ENCODE measurements around the gene STARD13. TPM values are rescaled to one million over a fixed set of nuclear protein-coding genes. Genes with fewer than 3 reads are reported as not detected.
A peak's percentile ranks its signal among the peaks of the same experiment; 100 is the strongest.

STARD13 gene
- total and polyA plus RNA-seq, 8 donors, result 21.9 to 43.6 (median 24.6) TPM

DNA sequence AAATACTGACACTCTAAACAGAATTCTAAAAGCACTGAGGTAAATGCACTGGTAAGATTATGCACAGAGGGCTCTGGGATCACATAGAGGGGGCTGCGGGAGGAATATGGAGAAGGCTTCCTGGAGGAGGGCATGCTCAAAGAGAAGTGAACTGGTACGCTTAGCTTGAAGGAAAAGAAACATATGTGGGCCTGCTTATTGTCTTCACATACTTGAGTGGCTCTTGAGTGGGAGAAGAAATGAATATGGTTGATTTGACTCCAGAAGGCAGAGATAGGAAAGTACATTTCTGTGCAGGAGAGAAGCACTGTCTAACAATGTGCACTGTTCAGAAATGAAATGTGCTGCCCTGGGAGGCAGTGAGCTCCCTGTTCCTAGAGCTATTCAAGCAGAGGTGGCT lies 178.2 kb downstream of the STARD13 start:
- Histone ChIP-seq H3K36me3 (peaks cover 0 to 78% of the 10 kb centered on the region in 2 donors), H3K27me3 (no peaks in the 10 kb centered on the region), H3K9me3 (no peaks in the 10 kb centered on the region), H3K4me1 (peaks cover 13 to 27% of the 10 kb centered on the region in 2 donors), H3K4me3 (no peak overlapping the region), H3K27ac (no peak overlapping the region)
- intact Hi-C loops (cut with DNase I), result no loop called here
- DNase-seq (no peak), ATAC-seq (no peak)
- no peak for TF ChIP-seq CTCF (IDR thresholded peaks at IDR 0.05)

GRCh38 chr13:33106656-33107360 lies 178.7 kb downstream of the STARD13 start:
- H3K4me1 ChIP-seq, result peaks cover 13 to 25% of the 10 kb centered on the region in 2 donors
- H3K36me3 ChIP-seq, result peaks cover 0 to 77% of the 10 kb centered on the region in 2 donors
- DNase-seq, result no peak
- TF ChIP-seq CTCF (IDR thresholded peaks at IDR 0.05), result no peak
- no peak overlapping the region for H3K4me3 ChIP-seq
- intact Hi-C loops (cut with DNase I), result no loop called here
- H3K27me3 ChIP-seq, result no peaks in the 10 kb centered on the region
- H3K9me3 ChIP-seq, result no peaks in the 10 kb centered on the region
- no peak overlapping the region for H3K27ac ChIP-seq
- no peak for ATAC-seq

DNA sequence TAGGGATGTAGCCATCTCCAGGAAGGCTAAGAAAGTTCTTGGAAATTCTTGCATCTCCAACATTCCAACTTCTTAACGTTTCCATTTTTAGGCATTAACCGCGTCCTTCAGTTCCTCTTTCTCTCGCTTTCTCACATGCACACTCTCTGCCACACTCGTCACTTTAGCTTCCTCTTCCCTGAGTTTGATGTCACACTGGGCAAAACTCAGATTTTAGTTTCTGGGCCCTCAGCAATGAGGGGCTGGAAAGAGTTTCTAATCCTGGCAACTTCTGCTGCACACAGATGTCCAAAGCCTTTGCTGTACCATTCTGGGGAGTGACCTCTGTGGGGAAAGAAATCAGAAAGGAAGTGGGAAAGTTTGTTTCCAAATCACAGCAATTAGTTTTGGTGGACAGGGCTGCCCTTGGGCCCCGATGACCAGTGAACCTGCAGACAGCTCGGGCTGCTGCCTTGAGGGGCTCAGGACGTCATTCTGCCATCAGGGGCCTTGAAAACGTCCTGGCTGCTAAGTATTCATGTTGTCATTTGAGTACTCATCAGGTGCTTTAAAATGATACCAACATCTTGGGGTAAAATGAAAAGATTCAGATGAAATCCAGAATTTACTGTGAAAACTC lies 180.1 kb downstream of the STARD13 start:
- peak; percentile 67 for ATAC-seq
- Histone ChIP-seq H3K4me3 (no peak overlapping the region), H3K27ac (peak overlapping the region in 1 of 2 donors; percentile 34), H3K9me3 (no peaks in the 10 kb centered on the region), H3K36me3 (peaks cover 0 to 66% of the 10 kb centered on the region in 2 donors), H3K27me3 (no peaks in the 10 kb centered on the region), H3K4me1 (peaks cover 8 to 13% of the 10 kb centered on the region in 2 donors)
- DNase-seq, result no peak
- no peak for TF ChIP-seq CTCF (IDR thresholded peaks at IDR 0.05)
- intact Hi-C loops (cut with DNase I), result no loop called here

DNA sequence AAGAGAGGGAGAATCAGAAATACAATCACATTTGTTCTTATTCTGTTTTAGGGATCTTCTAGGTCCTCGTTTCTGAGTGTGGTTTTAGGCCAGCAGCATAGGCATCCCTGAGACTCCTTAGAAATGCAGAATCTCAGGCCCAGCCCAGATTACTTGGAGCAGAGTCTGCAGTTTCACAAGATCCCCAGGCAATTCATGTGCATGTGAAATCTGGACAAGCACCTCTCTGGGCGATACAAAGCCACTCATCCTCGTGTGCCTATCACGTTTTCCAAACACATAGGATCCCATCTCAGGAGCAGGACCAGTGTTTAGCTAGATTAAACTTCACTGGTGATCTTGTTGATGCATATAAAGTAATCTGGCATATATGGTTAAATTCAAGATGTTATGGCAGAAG lies 182.1 kb downstream of the STARD13 start:
- Histone ChIP-seq H3K27ac (no peak overlapping the region), H3K4me3 (no peak overlapping the region), H3K27me3 (no peaks in the 10 kb centered on the region), H3K4me1 (no peaks in the 10 kb centered on the region), H3K9me3 (peaks cover 0 to 2% of the 10 kb centered on the region in 2 donors), H3K36me3 (peaks cover 0 to 45% of the 10 kb centered on the region in 2 donors)
- intact Hi-C loops (cut with DNase I), result no loop called here
- no peak for TF ChIP-seq CTCF (IDR thresholded peaks at IDR 0.05)
- ATAC-seq (no peak), DNase-seq (no peak)

- ATAC-seq (no peak), DNase-seq (no peak)
- H3K27ac ChIP-seq, result no peak overlapping the region
- no peaks in the 10 kb centered on the region for H3K4me1 ChIP-seq
- H3K36me3 ChIP-seq, result peaks cover 0 to 36% of the 10 kb centered on the region in 2 donors
- no peak overlapping the region for H3K4me3 ChIP-seq
- no peaks in the 10 kb centered on the region for H3K27me3 ChIP-seq
- peaks cover 0 to 13% of the 10 kb centered on the region in 2 donors for H3K9me3 ChIP-seq
- no peak for TF ChIP-seq CTCF (IDR thresholded peaks at IDR 0.05)
- intact Hi-C loops (cut with DNase I), result no loop called here
These were observed 183.7 kb downstream of the STARD13 start for GRCh38 chr13:33101835-33102234.

Measured in left lung (tissue), 10 donors.